Stimulated activated naive CD8-positive, alpha-beta T cell treated with anti-CD3 and anti-CD28 coated beads, Interleukin-15, Interleukin-2, amounts not matched to agents 100 U/mL and 50 U/mL, for 24 hours (primary cell): ENCODE data around the gene TBX20.
"Not testable (repeated sequence)": the region's sequence is repeated elsewhere in the genome, so short reads cannot be mapped to it uniquely, and the experiment has no call there.

Experiments
- ATAC-seq: fragments of 150-1000 bp; cut with Tn5 transposase; one replicate; pipeline ENCODE4 v1.10.0; 2021
- DNase-seq: peaks from one replicate; pipeline ENCODE4 v3.0.0; 2021

TBX20 gene

GRCh38 chr7:35222445-35222844, 31.5 kb downstream of the TBX20 start:
- not testable (repeated sequence) for DNase-seq, ATAC-seq

GRCh38 chr7:35220176-35220575, 33.7 kb downstream of the TBX20 start:
- ATAC-seq, DNase-seq: not testable (repeated sequence)

GRCh38 chr7:35216033-35216432, 37.9 kb downstream of the TBX20 start:
- DNase-seq = not testable (repeated sequence)

GRCh38 chr7:35215063-35215462, 38.8 kb downstream of the TBX20 start:
- DNase-seq, ATAC-seq: not testable (repeated sequence)

More at GRCh38 chr7:35216033-35216432, 37.9 kb downstream of the TBX20 start:
- not testable (repeated sequence) for ATAC-seq

- not testable (repeated sequence) for ATAC-seq, DNase-seq
These were observed 47.0 kb downstream of the TBX20 start for GRCh38 chr7:35206924-35207323.

- ATAC-seq, DNase-seq: not testable (repeated sequence)
These were observed 49.0 kb downstream of the TBX20 start for GRCh38 chr7:35204850-35205249.

- not testable (repeated sequence) for ATAC-seq, DNase-seq
These were observed 49.9 kb downstream of the TBX20 start for GRCh38 chr7:35204031-35204430.

- not testable (repeated sequence) for ATAC-seq, DNase-seq
These were observed 51.5 kb downstream of the TBX20 start for GRCh38 chr7:35202353-35202752.

- not testable (repeated sequence) for DNase-seq, ATAC-seq
These were observed 53.7 kb downstream of the TBX20 start for GRCh38 chr7:35200170-35200569.

- not testable (repeated sequence) for ATAC-seq, DNase-seq
These were observed 55.3 kb downstream of the TBX20 start for GRCh38 chr7:35198370-35199140.

- not testable (repeated sequence) for ATAC-seq, DNase-seq
These were observed 62.3 kb downstream of the TBX20 start for GRCh38 chr7:35191571-35191970.

GRCh38 chr7:35190146-35190773, 63.6 kb downstream of the TBX20 start:
- not testable (repeated sequence) for DNase-seq, ATAC-seq

- ATAC-seq = not testable (repeated sequence)
- peak; percentile 3 for DNase-seq
These were observed 67.1 kb downstream of the TBX20 start for GRCh38 chr7:35186751-35187150.

GRCh38 chr7:35185908-35186731, 67.8 kb downstream of the TBX20 start:
- DNase-seq (peak; percentile 12), ATAC-seq (peak; percentile 19)

- not testable (repeated sequence) for ATAC-seq, DNase-seq
These were observed 68.4 kb downstream of the TBX20 start for GRCh38 chr7:35185578-35185907.

- not testable (repeated sequence) for ATAC-seq, DNase-seq
These were observed 68.9 kb downstream of the TBX20 start for GRCh38 chr7:35184961-35185360.

GRCh38 chr7:35183873-35184503, 69.9 kb downstream of the TBX20 start:
- not testable (repeated sequence) for DNase-seq, ATAC-seq

- not testable (repeated sequence) for DNase-seq, ATAC-seq
These were observed 73.2 kb downstream of the TBX20 start for GRCh38 chr7:35180665-35181064.

- not testable (repeated sequence) for ATAC-seq, DNase-seq
These were observed 80.7 kb downstream of the TBX20 start for GRCh38 chr7:35173176-35173575.

GRCh38 chr7:35172131-35172530, 81.8 kb downstream of the TBX20 start:
- ATAC-seq, DNase-seq: not testable (repeated sequence)

GRCh38 chr7:35167658-35168057, 86.2 kb downstream of the TBX20 start:
- ATAC-seq = not testable (repeated sequence)

GRCh38 chr7:35167158-35167557, 86.7 kb downstream of the TBX20 start:
- not testable (repeated sequence) for DNase-seq, ATAC-seq

More at GRCh38 chr7:35167658-35168057, 86.2 kb downstream of the TBX20 start:
- not testable (repeated sequence) for DNase-seq
